Adrenal gland (tissue), 5 donors: ENCODE results near the gene ZNRF1.

ENCODE experiments used
- CTCF ChIP-seq, 6 experiments: fragments of 450-650 bp in 4 of 6; fragments of 200-600 bp in 2 of 6; sonication (generic) in 1 of 6; IDR thresholded peaks; 1 replicate in 5 of 6; 2 replicates in 1 of 6; pipeline versions ENCODE4 v1.5.1 to v1.8.0; 2016 to 2021; ENCODE audit warnings: antibody characterized with exemption in 6 of 6, mild to moderate bottlenecking in 2 of 6, moderate library complexity in 1 of 6
- POLR2A ChIP-seq, 2 donors: fragments of 450-650 bp; IDR thresholded peaks; one replicate each; pipeline ENCODE4 v1.6.1; 2017; ENCODE audit warnings: antibody characterized with exemption in 2 of 2, mild to moderate bottlenecking in 2 of 2, moderate library complexity in 1 of 2
- donor health status: DM: no; HTN: no; CAD: no.

- TF ChIP-seq CTCF (IDR thresholded peaks at IDR 0.05) (no peak), POLR2A (IDR thresholded peaks at IDR 0.05) (no peak)
These were observed 120.2 kb downstream of the ZNRF1 start for GRCh38 chr16:75118943-75119539.
